GM23338 (cell line): Measurements from ENCODE around the gene PHRF1. TPM values are rescaled to one million over a fixed set of nuclear protein-coding genes. Genes with fewer than 3 reads are reported as not detected.

Experiments
- ATAC-seq: fragments of 200-7000 bp; cut with Tn5 transposase; 3 replicates; pipeline ENCODE4 v1.9.1; 2020
- DNase-seq: peaks from one replicate; pipeline ENCODE4 v3.0.0-alpha.2; 2015; ENCODE audit warnings: low spot score
- H2AFZ ChIP-seq: fragments of 200-600 bp; sonication (generic); 2 replicates; pipeline ENCODE4 v1.8.0; 2016; ENCODE audit warnings: antibody characterized with exemption, mild to moderate bottlenecking, moderate library complexity
- H3F3A ChIP-seq: fragments of 200-600 bp; sonication (generic); replicated peaks from 2 replicates; pipeline ENCODE4 v1.8.0; 2017; ENCODE audit warnings: antibody characterized with exemption, mixed run types, low read depth
- H3K27ac ChIP-seq: fragments of 200-600 bp; sonication (generic); 2 replicates; pipeline ENCODE4 v1.6.1; 2016; ENCODE audit warnings: low read depth
- H3K27me3 ChIP-seq: fragments of 200-600 bp; sonication (generic); 2 replicates; pipeline ENCODE4 v1.8.0; 2016; ENCODE audit warnings: mild to moderate bottlenecking, mixed run types, moderate library complexity; ENCODE audit not compliant: insufficient read depth
- H3K36me3 ChIP-seq: fragments of 200-600 bp; sonication (generic); 2 replicates; pipeline ENCODE4 v1.8.0; 2016; ENCODE audit warnings: mild to moderate bottlenecking; ENCODE audit not compliant: insufficient read depth
- H3K4me1 ChIP-seq: fragments of 200-600 bp; sonication (generic); 2 replicates; pipeline ENCODE4 v1.8.0; 2016; ENCODE audit warnings: mild to moderate bottlenecking, moderate library complexity; ENCODE audit not compliant: insufficient read depth
- H3K4me2 ChIP-seq: fragments of 200-600 bp; sonication (generic); 2 replicates; pipeline ENCODE4 v1.7.1; 2017; ENCODE audit warnings: mixed run types
- H3K4me3 ChIP-seq: fragments of 200-600 bp; sonication (generic); 2 replicates; pipeline ENCODE4 v1.6.1; 2016; ENCODE audit warnings: mixed run types
- H3K79me2 ChIP-seq: fragments of 200-600 bp; sonication (generic); replicated peaks from 2 replicates; pipeline ENCODE4 v1.8.0; 2017; ENCODE audit warnings: mild to moderate bottlenecking; ENCODE audit not compliant: insufficient read depth
- H3K9me2 ChIP-seq: fragments of 200-600 bp; sonication (generic); 2 replicates; pipeline ENCODE4 v1.8.0; 2017; ENCODE audit not compliant: insufficient read depth
- H4K20me1 ChIP-seq: fragments of 200-600 bp; sonication (generic); replicated peaks from 2 replicates; pipeline ENCODE4 v1.8.0; 2017; ENCODE audit warnings: mild to moderate bottlenecking; ENCODE audit not compliant: insufficient read depth
- H3K27ac Mint-ChIP-seq: 2 replicates; pipeline ENCODE4 v1.8.0; 2020; ENCODE audit warnings: inconsistent platforms, mild to moderate bottlenecking, moderate library complexity, mixed read lengths
- H3K27me3 Mint-ChIP-seq: 3 replicates; pipeline ENCODE4 v1.8.0; 2022; ENCODE audit warnings: low read depth, mild to moderate bottlenecking, moderate library complexity, mixed read lengths, inconsistent platforms; ENCODE audit not compliant: insufficient read depth, poor library complexity
- H3K36me3 Mint-ChIP-seq: 3 replicates; pipeline ENCODE4 v1.8.0; 2021; ENCODE audit warnings: low read depth, mild to moderate bottlenecking, inconsistent platforms, moderate library complexity, mixed read lengths
- H3K4me1 Mint-ChIP-seq: 3 replicates; pipeline ENCODE4 v1.8.0; 2020; ENCODE audit warnings: mild to moderate bottlenecking, inconsistent platforms, mixed read lengths
- H3K4me3 Mint-ChIP-seq: 3 replicates; pipeline ENCODE4 v1.8.0; 2021; ENCODE audit warnings: moderate library complexity, mild to moderate bottlenecking, inconsistent platforms, mixed read lengths
- H3K9me3 Mint-ChIP-seq: 3 replicates; pipeline ENCODE4 v1.8.0; 2020; ENCODE audit warnings: moderate library complexity, mild to moderate bottlenecking, inconsistent platforms, mixed read lengths
- CREB1 ChIP-seq: fragments of 250-450 bp; sonication (Bioruptor Pico); IDR thresholded peaks from 2 replicates; pipeline ENCODE4 v1.5.0; 2020; ENCODE audit warnings: low read depth, mild to moderate bottlenecking, moderate library complexity
- CTCF ChIP-seq, 2 experiments: fragments of 200-600 bp in 1 of 2; sonication (generic) in 1 of 2; conservative IDR thresholded peaks; 2 replicates each; pipeline versions ENCODE4 v1.5.1 to v1.6.1; 2016 to 2017; ENCODE audit warnings: antibody characterized with exemption in 2 of 2, low read depth in 2 of 2, mild to moderate bottlenecking in 2 of 2, moderate library complexity in 1 of 2
- ETS1 ChIP-seq: IDR thresholded peaks from 2 replicates; pipeline ENCODE4 v1.6.1; 2016; ENCODE audit warnings: antibody characterized with exemption
- EZH2 ChIP-seq: fragments of 200-600 bp; sonication (generic); IDR thresholded peaks from one replicate; pipeline ENCODE4 v1.8.0; 2017; ENCODE audit warnings: antibody characterized with exemption, mild to moderate bottlenecking, low read depth; ENCODE audit not compliant: unreplicated experiment
- EZH2phosphoT487 ChIP-seq: fragments of 200-600 bp; sonication (generic); IDR thresholded peaks from one replicate; pipeline ENCODE4 v1.8.1; 2018; ENCODE audit warnings: antibody characterized with exemption; ENCODE audit not compliant: unreplicated experiment
- JUNB ChIP-seq: IDR thresholded peaks from one replicate; pipeline ENCODE4 v1.6.1; 2016; ENCODE audit warnings: antibody characterized with exemption; ENCODE audit not compliant: unreplicated experiment
- NANOG ChIP-seq: IDR thresholded peaks from 2 replicates; pipeline ENCODE4 v1.6.1; 2016; ENCODE audit warnings: antibody characterized with exemption, borderline replicate concordance
- POLR2AphosphoS5 ChIP-seq: IDR thresholded peaks from 2 replicates; pipeline ENCODE4 v1.6.1; 2016; ENCODE audit warnings: antibody characterized with exemption, low read depth
- REST ChIP-seq: IDR thresholded peaks from one replicate; pipeline ENCODE4 v1.6.1; 2018; ENCODE audit warnings: antibody characterized with exemption; ENCODE audit not compliant: unreplicated experiment
- STAT1 ChIP-seq: IDR thresholded peaks from one replicate; pipeline ENCODE4 v1.6.1; 2016; ENCODE audit warnings: antibody characterized with exemption; ENCODE audit not compliant: unreplicated experiment
- ZNF114 ChIP-seq: fragments of 250-450 bp; sonication (Bioruptor Pico); IDR thresholded peaks from 2 replicates; pipeline ENCODE4 v1.5.0; 2020; ENCODE audit warnings: mild to moderate bottlenecking, moderate library complexity
- ZNF331 ChIP-seq: fragments of 250-450 bp; sonication (Bioruptor Pico); IDR thresholded peaks from 2 replicates; pipeline ENCODE4 v1.5.0; 2020; ENCODE audit warnings: low read depth, mild to moderate bottlenecking, moderate library complexity
- ZNF462 ChIP-seq: fragments of 250-450 bp; sonication (Bioruptor Pico); IDR thresholded peaks from 2 replicates; pipeline ENCODE4 v1.5.0; 2020; ENCODE audit warnings: mild to moderate bottlenecking, moderate library complexity
- polyA plus RNA-seq: library from polyadenylated mRNA; unstranded; fragments of >200 nt; fragmentation: Nextera tagmentation; extraction: Ambion mirVana; gene quantifications from 2 replicates; pipeline ENCODE4 v1.2.1, GENCODE V29; 2016
- total RNA-seq: library from RNA; depleted of rRNA; stranded (reverse); fragments of >200 nt; shearing (Covaris generic); gene quantifications from 2 replicates; pipeline ENCODE4 v1.2.3, GENCODE V29; 2014

PHRF1 gene
- total and polyA plus RNA-seq, 2 experiments from 2014 or later: 11.0 to 45.9 TPM

GRCh38 chr11:643366-643765, 67.1 kb downstream of the PHRF1 start:
- H3F3A ChIP-seq: peaks cover 12% of the 10 kb centered on the region; the same call in 1 of the 2 replicates
- H4K20me1 ChIP-seq: no peaks in the 10 kb centered on the region
- peaks cover 12% of the 10 kb centered on the region for H3K4me1 ChIP-seq
- H2AFZ ChIP-seq: no peak overlapping the region
- no peak overlapping the region for H3K4me2 ChIP-seq
- H3K4me3 ChIP-seq: no peak overlapping the region
- TF ChIP-seq CREB1 (CRISPR knock-in tag): no peak
- TF ChIP-seq EZH2phosphoT487: no peak
- no peak for TF ChIP-seq ZNF462 (CRISPR knock-in tag)
- no peak for TF ChIP-seq EZH2
- no peak for TF ChIP-seq ETS1
- TF ChIP-seq STAT1: no peak
- no peak for TF ChIP-seq NANOG
- no peak for TF ChIP-seq CTCF (conservative IDR thresholded peaks at IDR 0.05; ENCODE audit: low read depth in 2 of 2)
- TF ChIP-seq JUNB: no peak
- TF ChIP-seq ZNF331: no peak
- TF ChIP-seq ZNF114 (CRISPR knock-in tag): no peak
- TF ChIP-seq REST: no peak
- no peak for TF ChIP-seq POLR2AphosphoS5
- no peaks in the 10 kb centered on the region for H3K9me2 ChIP-seq
- ATAC-seq: no peak
- no peaks in the 10 kb centered on the region for H3K36me3 ChIP-seq
- Mint-ChIP-seq H3K4me3 (no peak overlapping the region), H3K27me3 (peaks cover 38% of the 10 kb centered on the region), H3K9me3 (no peaks in the 10 kb centered on the region), H3K4me1 (peaks cover 17% of the 10 kb centered on the region; the same call in 2 of the 3 replicates), H3K36me3 (peaks cover 14% of the 10 kb centered on the region), H3K27ac (no peak overlapping the region)
- H3K27ac ChIP-seq: no peak overlapping the region
- peaks cover 27% of the 10 kb centered on the region for H3K27me3 ChIP-seq
- no peaks in the 10 kb centered on the region for H3K79me2 ChIP-seq
- no peak for DNase-seq
